ENCODE results near the gene TMEM132A.

DNA sequence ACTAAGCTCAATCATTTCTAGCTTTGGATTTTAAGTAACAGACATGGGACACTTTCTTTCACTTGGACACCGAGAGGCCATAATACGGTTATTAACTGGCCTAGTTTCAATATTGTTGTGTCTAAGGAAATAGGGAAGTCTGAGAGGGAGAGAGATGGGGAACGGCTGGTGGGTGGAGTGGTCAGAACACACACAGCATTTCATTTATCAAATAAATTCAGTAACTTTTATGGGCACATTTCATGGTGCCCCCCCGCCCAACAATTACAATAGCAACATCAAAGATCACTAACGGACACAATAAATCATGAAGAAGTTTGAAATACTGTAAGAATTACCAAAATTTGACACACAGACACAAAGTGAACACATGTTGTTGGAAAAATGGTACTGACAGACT is 28.6 kb upstream of the TMEM132A start:
- TF ChIP-seq, protein P1, sequence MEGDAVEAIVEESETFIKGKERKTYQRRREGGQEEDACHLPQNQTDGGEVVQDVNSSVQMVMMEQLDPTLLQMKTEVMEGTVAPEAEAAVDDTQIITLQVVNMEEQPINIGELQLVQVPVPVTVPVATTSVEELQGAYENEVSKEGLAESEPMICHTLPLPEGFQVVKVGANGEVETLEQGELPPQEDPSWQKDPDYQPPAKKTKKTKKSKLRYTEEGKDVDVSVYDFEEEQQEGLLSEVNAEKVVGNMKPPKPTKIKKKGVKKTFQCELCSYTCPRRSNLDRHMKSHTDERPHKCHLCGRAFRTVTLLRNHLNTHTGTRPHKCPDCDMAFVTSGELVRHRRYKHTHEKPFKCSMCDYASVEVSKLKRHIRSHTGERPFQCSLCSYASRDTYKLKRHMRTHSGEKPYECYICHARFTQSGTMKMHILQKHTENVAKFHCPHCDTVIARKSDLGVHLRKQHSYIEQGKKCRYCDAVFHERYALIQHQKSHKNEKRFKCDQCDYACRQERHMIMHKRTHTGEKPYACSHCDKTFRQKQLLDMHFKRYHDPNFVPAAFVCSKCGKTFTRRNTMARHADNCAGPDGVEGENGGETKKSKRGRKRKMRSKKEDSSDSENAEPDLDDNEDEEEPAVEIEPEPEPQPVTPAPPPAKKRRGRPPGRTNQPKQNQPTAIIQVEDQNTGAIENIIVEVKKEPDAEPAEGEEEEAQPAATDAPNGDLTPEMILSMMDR (IDR thresholded peaks at IDR 0.05) = no peak
- TF ChIP-seq POLR2A (IDR thresholded peaks at IDR 0.05) = no peak
